Hepatocyte (in vitro differentiated cells): ENCODE data around the gene HAUS7.

Experiments used
- CTCF ChIP-seq: fragments of 200-600 bp; sonication (generic); IDR thresholded peaks from 2 replicates; pipeline ENCODE4 v1.5.1; 2016; ENCODE audit warnings: antibody characterized with exemption, mild to moderate bottlenecking; ENCODE audit not compliant: poor library complexity
- EZH2 ChIP-seq: fragments of 200-600 bp; sonication (generic); IDR thresholded peaks from 2 replicates; pipeline ENCODE4 v1.6.1; 2016; ENCODE audit warnings: antibody characterized with exemption, mild to moderate bottlenecking, borderline replicate concordance
- EZH2phosphoT487 ChIP-seq: fragments of 200-600 bp; sonication (generic); IDR thresholded peaks from one replicate; pipeline ENCODE4 v1.6.1; 2018; ENCODE audit warnings: antibody characterized with exemption, mild to moderate bottlenecking, low read depth, moderate library complexity; ENCODE audit not compliant: unreplicated experiment, severe bottlenecking

GRCh38 chrX:153448556-153449367 lies 21.6 kb downstream of the HAUS7 start:
- TF ChIP-seq CTCF (no peak), EZH2phosphoT487 (no peak), EZH2 (no peak)
